Type B pancreatic cell (in vitro differentiated cells): ENCODE data around the gene TRAF2. TPM values are rescaled to one million over a fixed set of nuclear protein-coding genes. Genes with fewer than 3 reads are reported as not detected.
"Not testable (repeated sequence)": the region's sequence is repeated elsewhere in the genome, so short reads cannot be mapped to it uniquely, and the experiment has no call there.

Experiments used
- DNase-seq: peaks from one replicate; pipeline ENCODE4 v3.0.0; 2021; ENCODE audit warnings: mixed read lengths; ENCODE audit not compliant: unreplicated experiment; ENCODE audit errors: extremely low spot score
- H3K27ac Mint-ChIP-seq: 2 replicates; pipeline ENCODE4 v1.8.0; 2021; ENCODE audit warnings: mild to moderate bottlenecking, mixed read lengths
- H3K27me3 Mint-ChIP-seq: 2 replicates; pipeline ENCODE4 v1.8.0; 2021; ENCODE audit warnings: mixed read lengths
- H3K36me3 Mint-ChIP-seq: 2 replicates; pipeline ENCODE4 v1.8.0; 2021; ENCODE audit warnings: mixed read lengths
- H3K4me1 Mint-ChIP-seq: one replicate; pipeline ENCODE4 v1.8.0; 2021; ENCODE audit warnings: mixed read lengths; ENCODE audit not compliant: unreplicated experiment
- H3K4me3 Mint-ChIP-seq: 2 replicates; pipeline ENCODE4 v1.8.0; 2021; ENCODE audit warnings: mild to moderate bottlenecking, mixed read lengths
- H3K9me3 Mint-ChIP-seq: 2 replicates; pipeline ENCODE4 v1.8.0; 2021; ENCODE audit warnings: mixed read lengths
- total RNA-seq: library from RNA; stranded (reverse); gene quantifications from 2 replicates; pipeline ENCODE4 v1.2.1, GENCODE V29; 2021; ENCODE audit warnings: low replicate concordance
- TF ChIP-seq, protein P1 (sequence below): fragments of 200-600 bp; sonication (generic); conservative IDR thresholded peaks from 2 replicates; pipeline ENCODE4 v1.5.0; 2021; ENCODE audit warnings: antibody characterized with exemption, mild to moderate bottlenecking

The TRAF2 gene
- total RNA-seq, 1 donor from 2014 or later = 22.3 TPM

DNA sequence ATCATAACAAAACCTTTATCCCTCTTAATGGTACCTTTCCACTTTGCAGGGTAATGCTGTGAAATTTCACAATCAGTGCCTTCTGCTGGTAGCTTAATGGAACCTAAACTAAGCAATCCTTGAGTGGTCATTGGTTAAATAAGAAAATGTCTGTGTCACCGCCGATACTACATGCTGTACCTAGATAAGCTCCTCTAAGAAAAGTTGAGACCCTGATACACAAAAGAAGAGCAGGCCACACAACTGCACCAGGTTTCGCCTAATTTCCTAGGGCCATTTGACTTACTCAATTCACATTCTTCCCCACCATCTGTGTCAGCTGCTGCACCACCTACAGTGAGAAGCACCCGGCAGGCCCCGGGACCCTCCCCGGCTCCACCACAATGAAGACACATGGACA is 11.2 kb upstream of the TRAF2 start:
- peaks cover 3% of the 10 kb centered on the region for H3K27me3 Mint-ChIP-seq
- H3K9me3 Mint-ChIP-seq = no peaks in the 10 kb centered on the region
- TF ChIP-seq, protein P1, sequence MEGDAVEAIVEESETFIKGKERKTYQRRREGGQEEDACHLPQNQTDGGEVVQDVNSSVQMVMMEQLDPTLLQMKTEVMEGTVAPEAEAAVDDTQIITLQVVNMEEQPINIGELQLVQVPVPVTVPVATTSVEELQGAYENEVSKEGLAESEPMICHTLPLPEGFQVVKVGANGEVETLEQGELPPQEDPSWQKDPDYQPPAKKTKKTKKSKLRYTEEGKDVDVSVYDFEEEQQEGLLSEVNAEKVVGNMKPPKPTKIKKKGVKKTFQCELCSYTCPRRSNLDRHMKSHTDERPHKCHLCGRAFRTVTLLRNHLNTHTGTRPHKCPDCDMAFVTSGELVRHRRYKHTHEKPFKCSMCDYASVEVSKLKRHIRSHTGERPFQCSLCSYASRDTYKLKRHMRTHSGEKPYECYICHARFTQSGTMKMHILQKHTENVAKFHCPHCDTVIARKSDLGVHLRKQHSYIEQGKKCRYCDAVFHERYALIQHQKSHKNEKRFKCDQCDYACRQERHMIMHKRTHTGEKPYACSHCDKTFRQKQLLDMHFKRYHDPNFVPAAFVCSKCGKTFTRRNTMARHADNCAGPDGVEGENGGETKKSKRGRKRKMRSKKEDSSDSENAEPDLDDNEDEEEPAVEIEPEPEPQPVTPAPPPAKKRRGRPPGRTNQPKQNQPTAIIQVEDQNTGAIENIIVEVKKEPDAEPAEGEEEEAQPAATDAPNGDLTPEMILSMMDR = no peak
- H3K4me1 Mint-ChIP-seq = no peaks in the 10 kb centered on the region
- H3K27ac Mint-ChIP-seq = no peak overlapping the region
- no peak overlapping the region for H3K4me3 Mint-ChIP-seq
- no peak for DNase-seq
- H3K36me3 Mint-ChIP-seq = no peaks in the 10 kb centered on the region

DNA sequence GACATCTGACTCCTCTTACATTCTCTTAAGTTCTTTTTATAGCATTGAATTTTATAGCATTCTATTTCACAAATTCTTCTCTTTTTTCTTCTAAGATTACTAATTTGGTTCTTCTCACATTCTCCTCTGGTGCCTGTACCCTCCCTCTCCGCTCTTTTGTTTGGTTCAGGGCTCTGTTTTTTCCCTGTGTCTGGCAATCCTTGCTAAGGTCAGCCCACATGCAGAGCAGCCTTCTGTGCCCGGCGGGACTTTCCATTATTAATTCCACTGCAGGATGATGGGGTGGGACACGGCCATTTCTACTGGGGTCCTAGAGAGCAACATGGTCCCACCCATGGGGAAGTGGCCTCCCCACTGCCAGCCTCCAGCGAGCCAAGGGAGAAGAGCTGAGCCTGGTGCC is 9.8 kb upstream of the TRAF2 start:
- Mint-ChIP-seq H3K27ac (peak overlapping the region; percentile 37), H3K9me3 (no peaks in the 10 kb centered on the region), H3K4me3 (no peak overlapping the region), H3K4me1 (no peaks in the 10 kb centered on the region), H3K36me3 (no peaks in the 10 kb centered on the region), H3K27me3 (peaks cover 3% of the 10 kb centered on the region)
- no peak for DNase-seq
- TF ChIP-seq, protein P1 = no peak

DNA sequence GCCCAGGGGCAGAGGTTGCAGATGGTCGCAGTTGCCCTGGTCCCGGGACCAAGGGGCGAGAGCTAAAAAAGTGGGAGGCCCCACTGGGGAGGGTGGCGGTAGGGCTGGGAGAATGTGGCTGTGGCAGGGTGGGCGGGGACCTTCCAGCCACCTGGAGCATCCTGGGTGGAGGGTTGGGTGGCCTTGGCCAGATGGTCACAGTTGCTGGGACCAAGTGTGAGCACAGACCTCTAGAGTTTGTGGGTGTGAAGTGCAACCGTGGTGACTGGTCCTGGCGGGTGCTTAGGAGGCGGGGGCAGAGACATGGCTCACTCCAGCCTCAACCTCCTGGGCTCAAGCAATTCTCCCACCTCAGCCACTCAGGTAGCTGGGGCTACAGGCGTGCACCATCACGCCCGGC is 5.7 kb upstream of the TRAF2 start:
- no peak overlapping the region for H3K4me3 Mint-ChIP-seq
- no peaks in the 10 kb centered on the region for H3K4me1 Mint-ChIP-seq
- no peak for DNase-seq
- H3K27ac Mint-ChIP-seq = no peak overlapping the region
- TF ChIP-seq, protein P1 = no peak
- H3K27me3 Mint-ChIP-seq = peaks cover 3% of the 10 kb centered on the region
- H3K36me3 Mint-ChIP-seq = no peaks in the 10 kb centered on the region
- no peaks in the 10 kb centered on the region for H3K9me3 Mint-ChIP-seq

DNA sequence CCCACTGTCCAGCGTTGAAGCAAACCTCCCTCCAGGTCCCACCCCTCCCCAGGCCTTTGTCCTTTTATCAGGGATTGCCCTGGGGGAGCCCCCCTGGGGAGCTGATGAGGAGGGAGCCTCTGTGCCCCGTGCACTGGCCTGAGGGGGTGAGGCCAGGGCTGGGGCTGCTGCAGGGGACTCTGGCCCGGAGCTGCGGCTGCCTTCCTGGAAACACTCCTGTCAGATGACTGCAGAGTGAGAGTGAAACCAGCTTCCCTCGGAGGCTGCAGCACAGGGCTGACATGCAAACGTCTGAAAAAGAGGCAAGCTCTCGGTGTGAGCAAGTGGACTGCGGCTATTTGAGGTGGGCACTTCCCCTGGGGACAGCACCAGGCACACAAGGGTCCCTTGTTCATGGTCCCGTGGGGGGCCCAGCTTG is 4.6 kb upstream of the TRAF2 start:
- no peaks in the 10 kb centered on the region for H3K36me3 Mint-ChIP-seq
- TF ChIP-seq, protein P1 = no peak
- H3K27ac Mint-ChIP-seq = peak overlapping the region; percentile 41
- no peaks in the 10 kb centered on the region for H3K27me3 Mint-ChIP-seq
- no peaks in the 10 kb centered on the region for H3K4me1 Mint-ChIP-seq
- DNase-seq = no peak
- H3K4me3 Mint-ChIP-seq = no peak overlapping the region
- H3K9me3 Mint-ChIP-seq = no peaks in the 10 kb centered on the region

DNA sequence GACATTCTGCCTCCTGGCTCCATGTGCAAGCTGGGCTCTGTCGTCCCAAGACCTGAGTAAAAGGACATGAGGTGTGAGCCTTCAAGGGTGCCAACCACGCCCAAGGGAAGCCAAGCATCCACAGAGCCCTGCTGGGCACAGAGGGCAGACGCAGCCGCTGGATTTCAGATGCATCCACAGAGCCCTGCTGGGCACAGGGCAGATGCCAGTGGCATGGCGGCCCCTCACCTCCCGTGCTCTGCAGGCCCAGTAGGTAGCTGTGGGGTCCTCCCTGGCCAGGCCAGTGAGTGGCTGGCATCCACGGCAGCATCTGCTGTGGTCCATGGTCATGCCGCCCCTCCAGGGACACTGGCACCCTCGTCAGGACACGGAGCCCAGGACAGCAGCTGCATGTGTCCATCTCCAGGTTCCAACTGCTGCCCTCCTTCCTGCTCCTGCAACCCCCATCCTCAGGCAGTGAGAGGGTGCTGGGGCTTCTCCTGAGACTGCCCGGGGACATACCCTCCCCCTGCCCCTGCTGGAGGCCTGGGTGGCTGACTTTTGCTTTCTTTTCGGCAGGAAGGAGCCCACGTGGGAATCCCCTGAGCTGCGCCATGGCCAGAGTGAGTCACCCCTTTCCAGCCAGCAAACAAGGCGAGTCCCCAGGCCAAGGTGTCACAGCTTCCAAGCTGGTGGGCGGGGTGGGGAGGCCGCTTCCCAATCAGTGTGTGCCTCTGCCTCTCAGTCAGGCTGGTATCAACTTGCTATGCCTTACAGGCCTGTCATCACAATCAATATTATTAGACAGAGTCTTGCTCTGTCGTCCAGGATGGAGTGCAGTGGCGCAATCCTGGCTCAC is 4.0 kb upstream of the TRAF2 start:
- Mint-ChIP-seq H3K4me1 (peaks cover 4% of the 10 kb centered on the region), H3K4me3 (peak overlapping the region; percentile 64), H3K27ac (peak overlapping the region; percentile 64), H3K36me3 (no peaks in the 10 kb centered on the region), H3K27me3 (no peaks in the 10 kb centered on the region), H3K9me3 (no peaks in the 10 kb centered on the region)
- TF ChIP-seq, protein P1 = no peak
- no peak for DNase-seq

DNA sequence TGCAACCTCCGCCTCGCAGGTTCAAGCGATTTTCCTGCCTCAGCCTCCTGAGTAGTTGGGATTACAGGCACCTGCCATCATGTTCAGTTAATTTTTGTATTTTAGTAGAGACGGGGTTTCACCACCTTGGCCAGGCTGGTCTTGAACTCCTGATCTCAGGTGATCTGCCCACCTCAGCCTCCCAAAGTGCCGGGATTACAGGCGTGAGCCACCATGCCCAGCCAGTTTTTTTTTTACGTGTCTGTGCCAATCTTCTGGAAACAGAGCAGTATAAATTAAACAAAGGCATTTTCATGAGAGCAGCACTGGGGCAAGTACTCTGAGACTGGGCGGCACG is 3.4 kb upstream of the TRAF2 start:
- H3K4me3 Mint-ChIP-seq = peak overlapping the region; percentile 64
- not testable (repeated sequence) for H3K36me3 Mint-ChIP-seq, H3K4me1 Mint-ChIP-seq, H3K9me3 Mint-ChIP-seq, H3K27me3 Mint-ChIP-seq, DNase-seq
- peak overlapping the region; percentile 64 for H3K27ac Mint-ChIP-seq

DNA sequence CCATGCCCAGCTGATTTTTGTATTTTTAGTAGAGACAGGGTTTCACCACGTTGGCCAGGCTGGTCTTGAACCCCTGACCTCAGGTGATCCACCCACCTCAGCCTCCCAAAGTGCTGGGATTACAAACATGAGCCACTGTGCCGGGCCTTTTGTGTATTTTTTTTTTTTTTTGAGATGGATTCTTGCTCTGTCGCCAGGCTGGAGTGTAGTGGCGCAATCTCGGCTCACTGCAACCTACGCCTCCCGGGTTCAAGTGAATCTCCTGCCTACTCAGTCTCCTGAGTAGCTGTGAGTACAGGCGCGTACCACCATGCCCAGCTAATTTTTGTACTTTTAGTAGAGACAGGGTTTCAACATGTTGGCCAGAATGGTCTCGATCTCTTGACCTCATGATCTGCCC is 2.6 kb upstream of the TRAF2 start:
- not testable (repeated sequence) for H3K4me3 Mint-ChIP-seq, H3K27me3 Mint-ChIP-seq, H3K27ac Mint-ChIP-seq

More for the DNA sequence above, 2.6 kb upstream of the TRAF2 start:
- not testable (repeated sequence) for H3K9me3 Mint-ChIP-seq, DNase-seq, H3K36me3 Mint-ChIP-seq, H3K4me1 Mint-ChIP-seq
